ENCODE measurements around the gene NAV2. TPM values are rescaled to one million over a fixed set of nuclear protein-coding genes. Genes with fewer than 3 reads are reported as not detected.

The NAV2 gene
- total RNA-seq, 1 donor from 2014 or later: 17.6 TPM

DNA sequence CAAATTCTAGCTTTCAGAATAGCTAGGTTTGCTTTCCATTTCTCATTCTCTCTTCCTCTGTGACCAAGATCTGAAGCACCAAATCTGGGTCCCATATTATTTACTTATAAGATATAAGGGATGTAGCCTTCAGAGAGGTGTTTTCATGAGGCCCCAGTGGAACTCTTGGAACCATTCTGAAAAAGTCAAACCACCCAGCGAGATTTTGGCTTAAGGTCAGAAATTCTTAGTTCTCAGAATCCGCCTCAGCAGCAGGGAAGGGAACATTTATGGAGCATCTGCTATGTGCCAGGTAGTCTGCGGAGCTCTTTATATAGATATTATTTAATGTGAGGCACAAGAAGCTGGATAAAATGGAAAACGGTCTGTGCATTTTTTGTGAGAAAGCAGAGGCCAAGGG, 6.3 kb downstream of the NAV2 start:
- DNase-seq: no peak

DNA sequence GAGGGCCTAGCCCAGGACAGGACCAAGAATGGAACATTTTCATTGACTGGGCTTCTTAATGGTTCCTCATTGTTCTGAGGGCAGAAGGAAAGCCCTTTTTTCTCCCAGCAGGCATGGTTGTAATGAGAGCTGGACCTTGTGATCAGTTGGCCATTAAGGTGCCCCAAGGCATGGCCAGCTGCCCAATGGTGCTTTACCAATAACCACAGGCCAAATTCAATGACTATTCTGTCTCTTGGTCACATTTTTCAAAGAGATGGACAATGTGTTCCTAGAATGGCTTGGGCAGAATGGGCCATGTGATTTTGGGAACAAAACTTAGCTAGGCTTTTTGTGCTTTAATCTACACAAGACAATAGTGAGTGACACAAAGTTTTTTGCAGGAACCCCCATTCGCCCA, 7.3 kb downstream of the NAV2 start:
- no peak for DNase-seq

DNA sequence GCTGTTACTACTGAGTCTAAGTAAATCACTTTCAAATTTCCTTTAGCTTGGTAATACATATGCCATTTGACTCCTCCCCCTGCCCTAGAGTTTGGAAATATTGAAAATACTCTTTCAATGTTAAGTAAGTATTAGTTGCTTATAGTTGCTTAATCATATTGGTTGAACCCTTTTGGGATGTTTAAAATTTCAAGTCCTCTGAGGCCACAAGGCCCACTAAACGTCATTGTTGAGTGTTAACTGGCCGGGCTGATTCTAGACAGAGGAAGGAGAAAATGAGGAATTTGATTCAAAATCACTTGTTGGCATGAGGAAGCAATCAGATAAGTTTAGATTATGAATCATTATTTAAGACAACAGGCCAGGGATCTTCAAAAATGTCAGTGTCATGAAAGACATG, 8.5 kb downstream of the NAV2 start:
- no peak for DNase-seq

DNA sequence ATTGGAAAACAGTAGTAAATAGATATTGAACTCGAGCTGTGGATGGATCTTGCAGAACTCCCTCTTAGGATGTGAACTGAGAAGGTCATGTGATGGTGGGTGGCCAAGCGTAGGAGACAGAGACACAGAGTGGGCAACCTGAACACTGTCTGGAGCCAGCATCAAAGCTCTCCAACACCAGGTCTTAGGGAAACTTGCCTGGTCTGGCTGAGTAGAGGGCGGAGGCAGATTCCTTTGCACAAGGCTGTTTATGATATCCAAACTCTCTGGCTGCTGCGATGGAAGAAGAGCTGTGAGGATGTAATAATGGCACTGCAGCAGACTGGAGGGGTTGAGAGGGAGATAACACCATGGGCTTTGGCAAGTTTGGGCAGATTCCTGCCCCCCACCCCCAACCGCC, 10.1 kb downstream of the NAV2 start:
- DNase-seq: no peak

DNA sequence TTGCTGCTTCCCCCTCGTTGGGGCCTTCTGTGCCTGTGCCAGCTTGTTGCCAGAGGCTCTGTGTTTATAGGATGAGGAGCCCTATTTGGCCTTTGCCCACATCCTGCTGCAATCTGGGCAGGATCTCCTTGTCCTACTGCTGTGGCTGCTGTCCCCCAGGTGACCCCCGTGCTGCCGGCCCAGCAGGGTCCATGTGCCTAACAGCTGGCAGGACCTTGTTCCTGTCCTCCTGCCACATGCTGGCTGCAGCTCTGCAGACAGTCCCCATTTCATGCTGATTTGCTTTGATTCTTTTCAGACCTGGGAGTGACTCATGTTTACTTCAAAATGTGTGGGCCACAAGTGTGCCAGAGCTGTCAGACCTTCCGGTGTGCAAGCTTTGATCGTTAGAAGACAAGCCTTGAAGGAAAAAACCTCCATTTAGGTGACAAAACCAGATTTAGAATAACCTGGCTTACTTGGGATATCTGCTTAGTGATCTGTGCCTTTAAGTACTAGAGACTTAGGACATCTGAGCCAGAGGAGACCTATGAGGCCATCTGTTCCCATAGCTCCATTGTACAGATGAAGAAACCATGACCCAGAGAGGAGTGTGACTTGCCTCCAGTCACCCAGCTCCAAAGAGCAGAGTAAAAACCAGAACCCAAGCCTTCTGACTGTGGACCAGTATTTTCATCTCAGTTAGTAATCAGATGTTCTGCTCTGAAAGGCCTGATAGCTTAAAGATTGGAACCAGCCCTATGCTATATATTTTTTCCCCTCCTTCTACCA, 11.1 kb downstream of the NAV2 start:
- peak; percentile 30 for DNase-seq

DNA sequence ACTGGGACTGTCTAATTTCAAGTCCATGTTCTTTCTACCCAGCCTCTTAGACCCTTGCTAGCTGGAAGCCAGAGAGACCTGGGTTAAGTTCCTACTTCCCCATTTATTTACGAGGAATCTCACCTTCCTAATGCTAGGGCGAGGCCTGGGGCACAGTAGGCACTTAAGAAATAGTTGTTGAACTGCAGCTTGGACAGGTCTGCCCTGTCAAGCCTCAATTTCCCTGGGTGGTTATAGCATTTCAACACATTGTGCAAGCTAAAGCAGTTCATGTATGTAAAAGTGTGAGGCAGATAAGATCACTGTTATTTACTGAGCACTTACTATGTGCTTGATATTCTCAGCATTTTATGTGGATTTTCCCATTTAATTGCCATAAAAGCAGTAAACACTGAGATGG, 12.1 kb downstream of the NAV2 start:
- no peak for DNase-seq

DNA sequence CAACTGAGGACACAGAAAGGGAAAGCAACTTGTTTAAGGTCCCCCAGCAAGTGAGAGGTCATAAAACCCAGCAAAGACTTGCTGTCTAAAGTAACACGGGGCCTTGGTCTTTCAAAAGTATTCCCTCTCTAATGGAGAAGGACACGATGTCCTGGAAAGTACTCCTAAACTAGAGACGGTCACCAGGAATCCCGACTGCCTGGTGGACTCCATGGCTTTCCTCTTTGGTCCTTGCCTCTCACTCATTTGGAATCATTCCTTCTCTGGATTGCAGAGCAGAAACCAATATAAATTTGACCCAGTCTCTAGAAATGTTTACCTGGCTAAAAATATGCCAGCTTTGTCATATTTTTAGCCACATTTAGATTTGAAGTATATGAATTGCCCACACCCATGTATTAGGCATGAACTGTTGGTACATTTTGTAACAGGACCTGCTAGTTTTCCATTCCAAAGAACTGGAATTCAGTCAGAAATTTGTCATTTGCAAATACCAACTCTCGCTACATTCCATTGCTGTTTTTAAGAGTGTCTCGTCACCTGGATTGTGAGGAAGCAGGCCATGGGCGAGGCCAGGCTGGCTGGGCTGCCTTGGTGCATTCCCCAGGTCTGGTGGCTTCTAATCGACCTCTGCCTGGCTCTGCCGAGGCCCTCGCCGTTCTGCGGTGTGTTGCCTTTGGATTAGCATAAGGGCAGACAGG, 12.9 kb downstream of the NAV2 start:
- DNase-seq: no peak

DNA sequence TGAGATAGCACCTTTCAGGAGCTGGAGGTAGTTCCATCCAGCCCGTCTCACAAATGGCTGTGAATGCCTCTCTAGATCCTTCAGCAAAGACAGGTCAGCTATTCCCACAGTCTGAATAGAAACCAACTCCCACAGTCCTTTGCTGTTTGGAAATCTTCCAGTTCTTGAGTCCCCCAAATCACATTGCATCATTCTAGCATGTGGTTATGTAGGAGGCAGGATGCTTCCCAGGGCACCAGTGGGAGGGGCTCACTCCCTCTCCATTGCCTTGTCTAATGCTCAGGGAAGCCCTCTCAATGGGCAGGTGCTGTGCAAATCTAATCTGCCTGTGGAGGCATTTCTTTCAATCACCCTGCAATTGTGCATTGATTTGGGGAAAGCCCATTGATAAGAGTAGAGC, 14.6 kb downstream of the NAV2 start:
- no peak for DNase-seq

DNA sequence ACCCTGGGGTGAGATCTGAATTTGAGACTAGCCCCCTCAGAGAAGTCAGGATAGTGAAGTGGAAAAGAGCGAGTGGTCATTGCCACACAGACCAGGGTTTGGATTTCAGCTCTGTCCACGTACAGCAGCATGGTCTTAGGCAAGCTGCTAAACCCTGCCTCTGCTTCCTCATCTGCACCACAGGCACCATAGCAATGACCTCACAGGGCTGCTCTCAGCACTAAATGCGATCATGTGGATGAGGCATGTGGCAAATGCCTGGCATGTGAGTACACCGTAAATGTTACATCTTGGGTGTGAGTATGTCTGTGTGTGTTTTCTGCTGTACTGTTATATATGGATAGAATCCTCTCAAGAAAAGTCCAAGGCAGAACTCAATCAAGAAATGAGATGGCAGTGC, 15.8 kb downstream of the NAV2 start:
- DNase-seq: no peak

DNA sequence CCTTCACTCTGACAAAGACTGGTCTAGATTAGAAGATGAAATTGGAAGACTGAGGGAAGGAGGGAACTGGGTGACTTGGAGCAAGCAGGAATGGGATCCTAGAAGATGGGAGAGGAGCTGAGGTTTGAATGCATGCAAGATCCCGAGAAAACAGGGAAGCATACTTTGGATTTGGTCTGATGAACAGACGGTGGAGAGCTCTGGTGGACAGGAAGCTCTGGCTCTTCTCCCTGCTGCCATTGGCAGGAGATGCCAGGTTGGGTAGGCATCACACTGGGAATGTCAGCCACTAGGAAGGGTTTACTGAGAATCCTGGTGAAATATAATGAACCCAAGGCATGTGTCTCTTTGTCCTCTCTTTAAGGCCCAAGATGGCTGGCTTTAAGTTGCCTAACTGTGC, 16.5 kb downstream of the NAV2 start:
- DNase-seq: no peak

DNA sequence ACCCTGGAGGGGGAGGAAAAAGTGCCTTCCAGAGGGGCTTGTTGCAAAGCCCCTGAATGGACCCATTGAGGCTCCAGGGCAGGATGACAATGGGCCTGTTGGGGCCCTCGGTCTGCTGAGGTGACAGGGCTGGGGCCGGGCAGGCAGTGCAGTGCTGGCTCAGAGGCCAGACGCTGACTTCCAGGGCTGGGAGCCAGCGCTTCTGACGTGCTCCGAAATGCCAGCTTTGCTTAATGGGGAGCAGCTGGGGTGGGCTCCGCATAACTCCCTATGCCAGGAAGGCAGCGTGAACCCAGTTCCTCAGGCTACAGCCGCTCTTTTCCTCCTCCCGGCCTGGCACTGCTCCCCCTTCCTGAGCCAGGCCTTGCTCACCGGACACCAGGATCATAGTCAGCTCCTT, 17.7 kb downstream of the NAV2 start:
- peak; percentile 52 for DNase-seq

DNA sequence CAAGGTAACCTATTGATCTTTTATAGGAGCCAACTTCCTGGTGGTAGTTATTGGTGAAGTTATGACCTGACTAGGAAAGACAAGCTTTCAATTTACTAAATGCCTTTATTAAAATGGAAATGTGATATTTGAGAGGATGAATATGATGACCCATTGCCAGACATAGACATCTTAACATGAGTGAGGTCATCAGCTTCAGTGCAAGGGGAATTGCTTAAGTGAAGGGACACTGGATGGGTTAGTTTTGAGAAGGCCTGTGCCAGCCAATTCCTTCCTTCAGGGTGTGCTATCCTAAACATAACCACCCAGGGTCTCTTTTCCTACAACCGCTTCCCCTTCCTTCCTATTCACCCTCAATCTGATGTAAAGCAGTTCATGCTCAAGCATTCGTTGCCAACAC, 21.5 kb downstream of the NAV2 start:
- DNase-seq: no peak

DNA sequence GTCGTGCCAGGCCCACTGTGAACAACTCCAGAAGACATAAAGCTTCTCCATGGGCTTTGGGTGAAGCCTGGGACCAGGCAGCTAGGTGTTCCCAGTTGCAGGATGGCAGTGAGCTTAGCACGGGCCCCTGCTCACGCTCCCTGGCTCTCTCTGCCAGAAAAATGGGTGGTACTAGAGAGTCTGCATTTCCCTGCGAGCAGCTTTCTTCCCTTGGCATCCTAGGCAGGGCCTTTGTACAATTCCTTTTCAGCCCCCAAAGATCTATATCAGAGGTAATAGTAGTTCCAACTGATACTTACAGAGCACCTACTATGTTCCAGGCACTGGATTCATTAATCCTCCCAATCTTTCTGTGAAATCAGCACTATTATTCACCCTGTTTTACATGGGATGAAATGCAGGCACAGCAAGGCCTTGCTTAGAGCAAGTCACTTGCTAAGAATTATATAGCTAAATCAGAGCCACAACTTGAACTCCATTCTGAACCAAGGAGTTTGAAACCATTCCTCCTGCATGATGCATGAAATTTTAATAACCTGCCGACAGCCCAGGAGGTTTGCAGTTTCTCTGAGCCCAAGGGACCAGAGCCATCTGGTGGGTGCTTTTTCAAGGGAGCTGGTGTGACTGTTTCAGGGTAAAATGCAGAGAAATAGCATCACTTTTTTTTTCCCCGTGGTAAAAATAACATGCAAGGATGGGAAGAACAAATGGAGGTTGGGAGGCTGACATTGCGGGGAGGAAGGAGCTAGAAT, 22.7 kb downstream of the NAV2 start:
- peak; percentile 36 for DNase-seq

DNA sequence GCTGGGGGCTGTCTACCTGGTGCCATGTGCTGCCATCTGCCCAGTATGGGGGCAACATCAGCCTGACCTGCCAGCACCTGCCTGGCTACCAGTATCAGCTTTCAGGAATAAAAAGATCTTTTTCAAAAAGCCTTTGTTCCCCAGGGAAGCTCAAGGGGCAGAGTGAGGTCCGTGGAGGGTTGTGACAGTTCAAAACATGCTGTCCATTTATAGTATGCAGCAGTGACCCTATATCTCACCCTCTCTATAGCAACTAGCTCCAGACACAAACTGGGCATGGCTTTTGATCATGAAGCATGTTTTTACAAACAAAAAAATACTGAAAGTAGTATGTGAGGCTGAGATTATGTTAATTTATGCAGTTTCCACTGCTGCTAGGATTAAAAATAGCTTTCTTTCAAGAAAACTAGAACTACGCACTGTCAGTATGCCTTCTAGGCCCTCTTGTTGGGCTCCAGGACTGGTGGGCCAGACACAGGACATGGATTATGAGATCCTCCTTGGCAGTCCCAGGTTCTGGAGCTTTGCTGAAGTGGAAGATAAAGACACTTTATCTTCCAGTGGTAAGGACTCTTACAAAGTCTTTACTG, 23.4 kb downstream of the NAV2 start:
- no peak for DNase-seq

DNA sequence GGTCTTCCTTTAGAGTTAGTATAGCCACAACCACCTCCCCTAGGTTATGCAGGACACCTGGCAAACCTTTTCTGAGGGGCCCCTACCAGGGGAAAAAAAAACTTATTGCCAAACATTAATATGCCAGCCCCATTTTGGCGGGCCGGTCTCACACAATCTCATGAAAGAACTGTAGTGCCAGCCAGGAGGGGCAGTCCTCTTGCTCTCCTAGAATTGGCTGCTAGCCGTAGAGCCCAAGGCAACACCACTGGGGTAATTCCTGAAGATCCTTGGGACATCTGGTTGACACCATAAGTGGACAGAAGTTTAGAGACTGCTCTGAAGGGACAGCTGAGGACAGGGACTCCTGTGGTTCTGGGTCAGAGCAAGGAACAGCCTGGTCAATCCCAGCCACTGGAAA, 24.2 kb downstream of the NAV2 start:
- DNase-seq: no peak

DNA sequence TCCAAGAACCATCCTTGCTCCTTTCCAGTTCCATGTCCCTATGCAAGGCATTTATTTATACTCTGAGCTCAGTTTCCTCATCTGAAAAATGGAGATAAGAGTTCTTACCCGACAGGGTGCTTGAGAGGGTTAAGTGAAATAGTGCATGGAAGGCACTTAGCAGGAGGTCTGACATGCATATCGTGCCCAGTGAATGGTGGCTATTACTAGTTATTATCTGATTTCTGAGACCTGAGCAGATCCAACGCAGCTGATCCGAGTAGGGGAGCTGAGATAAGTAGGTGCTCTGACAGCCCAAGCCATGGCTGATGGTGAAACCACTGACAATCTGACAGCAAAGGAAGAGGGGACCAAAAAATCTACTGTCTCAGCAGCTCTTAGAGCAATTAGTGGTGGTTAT, 24.9 kb downstream of the NAV2 start:
- DNase-seq: no peak

DNA sequence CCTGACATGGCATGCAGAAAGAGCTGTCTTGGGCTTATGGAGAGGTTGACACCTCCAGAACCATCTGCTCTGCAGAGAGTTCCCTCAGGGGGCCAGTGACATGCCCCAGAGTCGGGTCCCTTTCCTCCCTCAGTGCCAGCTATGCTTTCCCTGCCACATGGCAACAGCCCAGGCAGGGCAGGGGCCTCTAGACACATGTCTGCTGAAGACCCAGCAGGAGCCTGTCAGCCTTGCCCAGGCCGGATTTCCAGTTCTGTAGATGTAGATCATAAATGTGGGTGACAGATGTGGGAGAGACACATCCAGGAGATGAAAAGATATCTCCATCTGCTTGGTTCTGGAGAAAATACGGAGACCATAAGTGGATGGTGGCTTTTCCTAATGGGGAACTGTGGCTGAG, 25.5 kb downstream of the NAV2 start:
- no peak for DNase-seq

DNA sequence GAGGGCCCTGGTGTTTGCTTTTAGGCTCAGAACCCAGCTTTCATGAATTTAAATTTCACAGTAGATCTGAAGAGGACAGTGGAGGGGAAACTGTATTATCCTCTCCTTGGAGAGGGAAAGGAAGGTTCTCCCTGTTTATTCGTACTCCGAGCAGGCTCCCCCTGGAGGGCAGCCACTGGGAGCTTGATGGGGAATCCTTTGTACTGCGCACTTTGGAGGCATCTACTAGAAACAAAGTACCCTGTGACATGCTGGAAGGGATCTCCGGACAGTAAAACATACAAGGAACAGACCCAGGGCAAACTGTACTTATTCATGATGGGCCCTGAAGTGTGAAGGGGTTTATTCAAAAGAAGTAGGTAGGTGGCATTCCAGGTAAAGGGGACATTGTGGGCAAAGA, 27.2 kb downstream of the NAV2 start:
- DNase-seq: peak; percentile 31

DNA sequence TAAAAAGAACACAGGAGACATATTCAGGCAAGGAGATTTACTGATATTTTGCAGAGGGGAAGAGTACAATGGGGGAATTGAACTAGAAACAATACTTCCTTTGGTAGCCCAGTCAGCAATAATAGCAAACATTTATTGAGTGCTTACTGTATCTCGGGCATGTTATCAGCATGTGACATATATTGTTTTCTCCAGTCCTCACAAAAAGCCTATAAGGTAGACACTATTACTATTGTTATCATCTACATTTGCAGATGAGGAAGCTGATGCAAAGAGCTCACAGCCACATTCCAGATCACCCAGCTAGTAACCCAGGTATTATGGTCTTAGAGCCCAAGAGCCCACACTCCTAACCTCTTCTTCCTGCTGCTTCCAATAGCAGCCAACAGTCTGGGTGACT, 27.9 kb downstream of the NAV2 start:
- no peak for DNase-seq

DNA sequence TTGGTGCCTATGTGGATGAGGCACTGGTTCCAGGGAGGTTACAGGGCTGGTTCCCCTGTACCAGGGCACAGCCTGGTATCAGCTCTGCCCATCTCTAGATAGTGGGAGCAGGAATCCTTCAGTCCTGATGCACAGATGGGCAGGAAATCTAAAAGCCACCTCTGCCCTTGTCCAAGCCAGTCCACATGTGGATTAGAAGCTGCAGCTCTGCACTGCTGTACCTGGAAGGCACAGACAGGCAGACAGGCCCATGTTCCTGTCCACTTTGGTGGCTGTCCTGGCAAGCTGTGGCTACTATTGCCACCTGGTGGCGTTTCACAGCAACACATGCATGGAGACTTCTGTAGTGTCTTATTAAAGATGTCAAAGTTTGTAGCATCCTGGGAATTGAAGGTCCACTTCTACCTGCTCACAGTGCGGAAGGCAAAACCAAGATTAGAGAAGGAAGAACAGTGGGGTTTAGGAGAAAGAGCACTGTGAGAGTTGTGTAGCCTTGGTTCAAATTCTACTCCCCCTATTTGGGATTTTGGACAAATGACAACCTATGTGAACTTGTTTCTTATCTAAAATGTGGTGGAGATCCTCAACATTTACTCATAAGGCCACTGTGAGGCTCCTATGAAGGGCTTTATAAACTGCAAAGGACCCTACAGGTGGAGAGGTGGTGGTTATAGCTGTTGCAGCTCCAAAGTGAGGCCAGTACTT, 30.1 kb downstream of the NAV2 start:
- peak; percentile 73 for DNase-seq

DNA sequence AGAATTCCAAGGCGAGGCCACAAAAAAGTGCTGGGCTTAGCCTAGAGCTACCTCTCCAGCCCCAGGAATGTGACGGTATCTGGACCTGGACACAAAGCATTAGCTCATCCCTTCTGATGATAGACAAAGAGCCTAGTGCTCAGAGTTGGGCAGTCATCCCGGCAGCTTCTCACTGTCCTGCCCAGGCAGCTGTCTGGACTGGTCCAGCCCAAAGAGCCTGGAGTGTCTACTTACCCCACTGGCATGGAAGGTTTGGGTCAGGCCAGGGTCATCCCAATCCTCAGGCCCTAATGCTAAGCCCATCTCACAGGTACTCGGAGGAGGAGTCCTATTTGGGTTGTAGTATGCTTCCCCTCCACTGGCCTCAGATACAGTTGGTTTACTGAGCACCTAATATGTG, 31.0 kb downstream of the NAV2 start:
- DNase-seq: no peak

DNA sequence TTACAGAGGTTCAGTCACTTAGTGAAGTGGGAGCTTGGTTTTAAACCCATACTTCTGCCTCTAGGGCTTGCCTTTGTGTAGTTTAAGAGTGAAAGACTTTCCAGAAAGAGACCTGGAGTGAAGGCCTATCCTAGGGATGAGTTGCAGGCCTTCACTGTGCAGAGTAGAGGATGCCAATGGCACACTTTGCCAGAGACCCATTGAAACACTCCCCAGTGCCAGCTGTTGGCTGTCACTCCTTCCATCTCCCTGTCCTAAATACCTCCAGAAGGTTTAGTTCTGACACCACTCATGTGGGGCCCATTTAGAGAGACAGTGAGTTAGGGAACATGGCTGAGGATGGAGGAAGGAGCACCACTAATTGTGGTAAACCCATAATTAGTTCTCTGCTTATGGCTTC, 31.5 kb downstream of the NAV2 start:
- DNase-seq: no peak

DNA sequence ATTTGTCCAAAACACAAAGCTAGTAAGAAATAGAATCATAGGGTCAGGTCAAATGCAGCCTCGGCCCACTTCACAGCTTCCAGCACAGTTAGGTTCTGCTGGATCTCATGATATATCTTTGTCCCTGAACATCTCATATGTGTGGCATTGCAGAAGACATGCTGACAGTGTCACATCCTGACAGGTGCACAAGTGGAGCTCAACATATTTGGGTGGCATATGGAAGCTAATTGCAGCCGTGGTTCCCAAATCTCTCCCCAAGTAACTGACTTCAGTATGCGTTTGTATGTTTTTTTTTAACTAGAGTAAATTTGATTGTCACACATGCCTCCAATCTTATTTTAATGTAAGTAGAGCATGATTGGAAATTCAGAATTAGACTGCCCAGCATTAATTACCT, 33.4 kb downstream of the NAV2 start:
- DNase-seq: no peak

Measured in occipital lobe (tissue), 2 donors.